Liver (tissue), 9 donors: ENCODE measurements around the gene ICAM3. TPM values are rescaled to one million over a fixed set of nuclear protein-coding genes. Genes with fewer than 3 reads are reported as not detected.
A peak's percentile ranks its signal among the peaks of the same experiment; 100 is the strongest.

Experiments
- DNase-seq: peaks from one replicate; pipeline ENCODE4 v3.0.0-alpha.2; 2017; ENCODE audit warnings: low spot score
- H3K27ac ChIP-seq, 2 donors: one replicate each; pipeline ENCODE4 v1.7.0; 2013; ENCODE audit warnings: inconsistent platforms in 2 of 2, low read length in 2 of 2, control low read depth in 1 of 2, low read depth in 1 of 2, mild to moderate bottlenecking in 1 of 2
- H3K27me3 ChIP-seq, 4 donors: one replicate each; pipeline versions ENCODE4 v1.6.1 to v1.7.0; 2013; ENCODE audit warnings: low read length in 3 of 4, inconsistent platforms in 1 of 4, mild to moderate bottlenecking in 1 of 4, moderate library complexity in 1 of 4; ENCODE audit not compliant: control insufficient read depth in 4 of 4, insufficient read depth in 4 of 4
- H3K36me3 ChIP-seq, 4 donors: one replicate each; pipeline versions ENCODE4 v1.6.1 to v1.7.0; 2013; ENCODE audit warnings: low read length in 3 of 4, mild to moderate bottlenecking in 3 of 4, low read depth in 1 of 4, moderate library complexity in 1 of 4; ENCODE audit not compliant: control insufficient read depth in 4 of 4, insufficient read depth in 3 of 4
- H3K4me1 ChIP-seq, 4 donors: one replicate each; pipeline versions ENCODE4 v1.6.1 to v1.7.0; 2013; ENCODE audit warnings: low read length in 3 of 4, mild to moderate bottlenecking in 3 of 4, moderate library complexity in 1 of 4; ENCODE audit not compliant: control insufficient read depth in 4 of 4, insufficient read depth in 4 of 4
- H3K4me3 ChIP-seq, 3 donors: one replicate each; pipeline versions ENCODE4 v1.6.1 to v1.7.0; 2013; ENCODE audit warnings: low read length in 3 of 3, control low read depth in 1 of 3, low read depth in 1 of 3, mild to moderate bottlenecking in 1 of 3
- H3K9ac ChIP-seq, 2 donors: one replicate each; pipeline ENCODE4 v1.7.0; 2013; ENCODE audit warnings: low read length in 2 of 2, mild to moderate bottlenecking in 2 of 2, moderate library complexity in 2 of 2, control low read depth in 1 of 2, low read depth in 1 of 2
- H3K9me3 ChIP-seq, 4 donors: one replicate each; pipeline versions ENCODE4 v1.6.1 to v1.7.0; 2013; ENCODE audit warnings: low read length in 3 of 4; ENCODE audit not compliant: control insufficient read depth in 4 of 4
- ATF3 ChIP-seq: IDR thresholded peaks from 2 replicates; pipeline ENCODE4 v1.6.1; 2016; ENCODE audit warnings: antibody characterized with exemption
- EGR1 ChIP-seq, 2 donors: IDR thresholded peaks; 2 replicates each; pipeline ENCODE4 v1.6.1; 2016 to 2018; ENCODE audit warnings: antibody characterized with exemption in 2 of 2, low read depth in 2 of 2
- FOXA1 ChIP-seq: IDR thresholded peaks from 2 replicates; pipeline ENCODE4 v1.6.1; 2016; ENCODE audit warnings: antibody characterized with exemption
- FOXA2 ChIP-seq: IDR thresholded peaks from 2 replicates; pipeline ENCODE4 v1.6.1; 2016; ENCODE audit warnings: antibody characterized with exemption
- GABPA ChIP-seq, 2 donors: IDR thresholded peaks in 1 of 2; conservative IDR thresholded peaks in 1 of 2; 2 replicates each; pipeline ENCODE4 v1.6.1; 2016; ENCODE audit warnings: antibody characterized with exemption in 2 of 2, mild to moderate bottlenecking in 1 of 2, moderate library complexity in 1 of 2
- HNF4A ChIP-seq, 2 donors: conservative IDR thresholded peaks; 2 replicates each; pipeline ENCODE4 v1.6.1; 2016; ENCODE audit warnings: antibody characterized with exemption in 2 of 2, mild to moderate bottlenecking in 2 of 2
- HNF4G ChIP-seq: IDR thresholded peaks from 2 replicates; pipeline ENCODE4 v1.6.1; 2016; ENCODE audit warnings: antibody characterized with exemption
- JUND ChIP-seq, 2 donors: IDR thresholded peaks; 2 replicates each; pipeline ENCODE4 v1.6.1; 2016; ENCODE audit warnings: antibody characterized with exemption in 2 of 2
- MAX ChIP-seq: IDR thresholded peaks from 2 replicates; pipeline ENCODE4 v1.6.1; 2016; ENCODE audit warnings: antibody characterized with exemption
- NR2F2 ChIP-seq: IDR thresholded peaks from 2 replicates; pipeline ENCODE4 v1.6.1; 2016; ENCODE audit warnings: antibody characterized with exemption
- RAD21 ChIP-seq, 2 donors: IDR thresholded peaks; 2 replicates each; pipeline ENCODE4 v1.6.1; 2016; ENCODE audit warnings: antibody characterized with exemption in 2 of 2, mild to moderate bottlenecking in 2 of 2
- REST ChIP-seq: IDR thresholded peaks from 2 replicates; pipeline ENCODE4 v1.6.1; 2016; ENCODE audit warnings: antibody characterized with exemption, mild to moderate bottlenecking
- RXRA ChIP-seq, 2 donors: IDR thresholded peaks; 2 replicates each; pipeline ENCODE4 v1.6.1; 2017 to 2018; ENCODE audit warnings: antibody characterized with exemption in 2 of 2, mild to moderate bottlenecking in 1 of 2
- SP1 ChIP-seq: IDR thresholded peaks from 2 replicates; pipeline ENCODE4 v1.6.1; 2018; ENCODE audit warnings: antibody characterized with exemption, mild to moderate bottlenecking
- TAF1 ChIP-seq: conservative IDR thresholded peaks from 2 replicates; pipeline ENCODE4 v1.6.1; 2016; ENCODE audit warnings: antibody characterized with exemption, mild to moderate bottlenecking
- YY1 ChIP-seq: IDR thresholded peaks from 2 replicates; pipeline ENCODE4 v1.6.1; 2016; ENCODE audit warnings: antibody characterized with exemption, mild to moderate bottlenecking
- WGBS: extraction: QIAGEN DNeasy Blood & Tissue Kit; methylation state at CpG from one replicate; pipeline ENCODE4 v1.1.7; 2013; 5-methylcytosine and 5-hydroxymethylcytosine counted together
- polyA plus RNA-seq, 2 donors: library from polyadenylated mRNA; stranded (reverse) in 1 of 2; unstranded in 1 of 2; fragments of 200-250 nt in 1 of 2; fragments of >200 nt in 1 of 2; fragmentation: Nextera tagmentation in 1 of 2; extraction: Ambion mirVana in 1 of 2; gene quantifications; one replicate each; pipeline versions ENCODE4 v1.2.1 to v1.2.3, GENCODE V29; 2013 to 2015
- total RNA-seq, 2 donors: library from RNA; depleted of rRNA; stranded (reverse); fragments of >200 nt; gene quantifications; one replicate each; pipeline ENCODE4 v1.2.3, GENCODE V29; 2014
- TF ChIP-seq, protein P1 (sequence below): IDR thresholded peaks from 2 replicates; pipeline ENCODE4 v1.6.1; 2016; ENCODE audit warnings: antibody characterized with exemption
- TF ChIP-seq, protein P2 (sequence below): fragments of 150-350 bp; IDR thresholded peaks from 2 replicates; pipeline ENCODE4 v1.5.1; 2017; ENCODE audit warnings: improper control_type of control experiment, low read depth, low read length; ENCODE audit not compliant: missing input control
- donor health status: healthy.
- donor health status: healthy.
- donor health status: healthy.
- donor health status: healthy.
- donor health status: healthy.

The ICAM3 gene
- total and polyA plus RNA-seq, 4 donors, result 15.9 to 62.8 (median 21.0) TPM

- H3K27ac ChIP-seq, result no peak overlapping the region
- no peaks in the 10 kb centered on the region for H3K27me3 ChIP-seq
- no peak for TF ChIP-seq SP1
- TF ChIP-seq MAX, result no peak
- TF ChIP-seq GABPA (IDR thresholded peaks at IDR 0.05 in 1 of 2, conservative IDR thresholded peaks at IDR 0.05 in 1 of 2), result no peak
- no peak for TF ChIP-seq JUND (IDR thresholded peaks at IDR 0.05)
- TF ChIP-seq ATF3, result no peak
- no peak for TF ChIP-seq YY1
- no peak for TF ChIP-seq FOXA2
- no peak for TF ChIP-seq HNF4G
- TF ChIP-seq REST, result no peak
- no peak for TF ChIP-seq FOXA1
- no peak for TF ChIP-seq NR2F2
- TF ChIP-seq, protein P1, sequence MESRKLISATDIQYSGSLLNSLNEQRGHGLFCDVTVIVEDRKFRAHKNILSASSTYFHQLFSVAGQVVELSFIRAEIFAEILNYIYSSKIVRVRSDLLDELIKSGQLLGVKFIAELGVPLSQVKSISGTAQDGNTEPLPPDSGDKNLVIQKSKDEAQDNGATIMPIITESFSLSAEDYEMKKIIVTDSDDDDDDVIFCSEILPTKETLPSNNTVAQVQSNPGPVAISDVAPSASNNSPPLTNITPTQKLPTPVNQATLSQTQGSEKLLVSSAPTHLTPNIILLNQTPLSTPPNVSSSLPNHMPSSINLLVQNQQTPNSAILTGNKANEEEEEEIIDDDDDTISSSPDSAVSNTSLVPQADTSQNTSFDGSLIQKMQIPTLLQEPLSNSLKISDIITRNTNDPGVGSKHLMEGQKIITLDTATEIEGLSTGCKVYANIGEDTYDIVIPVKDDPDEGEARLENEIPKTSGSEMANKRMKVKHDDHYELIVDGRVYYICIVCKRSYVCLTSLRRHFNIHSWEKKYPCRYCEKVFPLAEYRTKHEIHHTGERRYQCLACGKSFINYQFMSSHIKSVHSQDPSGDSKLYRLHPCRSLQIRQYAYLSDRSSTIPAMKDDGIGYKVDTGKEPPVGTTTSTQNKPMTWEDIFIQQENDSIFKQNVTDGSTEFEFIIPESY, result no peak
- TF ChIP-seq, protein P2, sequence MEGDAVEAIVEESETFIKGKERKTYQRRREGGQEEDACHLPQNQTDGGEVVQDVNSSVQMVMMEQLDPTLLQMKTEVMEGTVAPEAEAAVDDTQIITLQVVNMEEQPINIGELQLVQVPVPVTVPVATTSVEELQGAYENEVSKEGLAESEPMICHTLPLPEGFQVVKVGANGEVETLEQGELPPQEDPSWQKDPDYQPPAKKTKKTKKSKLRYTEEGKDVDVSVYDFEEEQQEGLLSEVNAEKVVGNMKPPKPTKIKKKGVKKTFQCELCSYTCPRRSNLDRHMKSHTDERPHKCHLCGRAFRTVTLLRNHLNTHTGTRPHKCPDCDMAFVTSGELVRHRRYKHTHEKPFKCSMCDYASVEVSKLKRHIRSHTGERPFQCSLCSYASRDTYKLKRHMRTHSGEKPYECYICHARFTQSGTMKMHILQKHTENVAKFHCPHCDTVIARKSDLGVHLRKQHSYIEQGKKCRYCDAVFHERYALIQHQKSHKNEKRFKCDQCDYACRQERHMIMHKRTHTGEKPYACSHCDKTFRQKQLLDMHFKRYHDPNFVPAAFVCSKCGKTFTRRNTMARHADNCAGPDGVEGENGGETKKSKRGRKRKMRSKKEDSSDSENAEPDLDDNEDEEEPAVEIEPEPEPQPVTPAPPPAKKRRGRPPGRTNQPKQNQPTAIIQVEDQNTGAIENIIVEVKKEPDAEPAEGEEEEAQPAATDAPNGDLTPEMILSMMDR, result no peak
- no peak for TF ChIP-seq EGR1 (IDR thresholded peaks at IDR 0.05; ENCODE audit: low read depth in 2 of 2)
- no peak for TF ChIP-seq HNF4A (conservative IDR thresholded peaks at IDR 0.05)
- TF ChIP-seq TAF1, result no peak
- no peak for TF ChIP-seq RXRA (IDR thresholded peaks at IDR 0.05)
- no peak for TF ChIP-seq RAD21 (IDR thresholded peaks at IDR 0.05)
- H3K4me1 ChIP-seq, result peaks cover 3 to 17% (median 9%) of the 10 kb centered on the region in 4 donors
- no peaks in the 10 kb centered on the region for H3K9me3 ChIP-seq
- peaks cover 13 to 34% (median 18%) of the 10 kb centered on the region in 4 donors for H3K36me3 ChIP-seq
- no peak overlapping the region for H3K4me3 ChIP-seq
- DNase-seq, result peak; percentile 76
- WGBS, result 77% methylated on average over 19 of the region's 19 CpGs
- no peak overlapping the region for H3K9ac ChIP-seq
Measured at GRCh38 chr19:10316229-10317044, 23.0 kb downstream of the ICAM3 start.
